Psoas muscle (tissue), 8 donors: ENCODE measurements around the gene CCDC8. TPM values are rescaled to one million over a fixed set of nuclear protein-coding genes. Genes with fewer than 3 reads are reported as not detected.
A peak's percentile ranks its signal among the peaks of the same experiment; 100 is the strongest.
"Not testable (repeated sequence)": the region's sequence is repeated elsewhere in the genome, so short reads cannot be mapped to it uniquely, and the experiment has no call there.

ENCODE experiments used
- ATAC-seq, 4 donors: fragments of 200-7000 bp; cut with Tn5 transposase; one replicate each; pipeline ENCODE4 v1.9.1; 2020; ENCODE audit warnings: moderate library complexity in 3 of 4, mild to moderate bottlenecking in 2 of 4
- DNase-seq, 2 donors: peaks; one replicate each; pipeline ENCODE4 v3.0.0-alpha.2; 2020
- H3K27ac ChIP-seq: fragments of 200-600 bp; one replicate; pipeline ENCODE4 v1.8.0; 2022
- H3K27me3 ChIP-seq, 3 donors: fragments of 200-600 bp in 1 of 3; one replicate each; pipeline versions ENCODE4 v1.6.1 to v1.8.0; 2013 to 2022; ENCODE audit warnings: low read length in 2 of 3, mild to moderate bottlenecking in 2 of 3, moderate library complexity in 1 of 3; ENCODE audit not compliant: insufficient read depth in 3 of 3
- H3K36me3 ChIP-seq, 2 donors: fragments of 200-600 bp in 1 of 2; one replicate each; pipeline versions ENCODE4 v1.6.1 to v1.8.0; 2013 to 2022; ENCODE audit warnings: low read depth in 1 of 2, mild to moderate bottlenecking in 1 of 2, moderate library complexity in 1 of 2; ENCODE audit not compliant: insufficient read depth in 1 of 2
- H3K4me1 ChIP-seq: fragments of 200-600 bp; one replicate; pipeline ENCODE4 v1.8.0; 2022
- H3K4me3 ChIP-seq: fragments of 200-600 bp; one replicate; pipeline ENCODE4 v1.8.0; 2022; ENCODE audit warnings: mild to moderate bottlenecking
- H3K9me3 ChIP-seq: fragments of 200-600 bp; one replicate; pipeline ENCODE4 v1.8.0; 2022
- WGBS, 3 donors: extraction: QIAGEN DNeasy Blood & Tissue Kit; methylation state at CpG; one replicate each; pipeline versions ENCODE4 v1.1.6 to v1.1.7; 2013; 5-methylcytosine and 5-hydroxymethylcytosine counted together
- intact Hi-C, 2 donors: fragments of 100-400 bp; cut with DNase I; formaldehyde crosslinking; loops; one replicate each; pipeline versions ENCODE4 v1.11.0 to v1.14.2; 2022
- polyA plus RNA-seq, 3 donors: library from polyadenylated mRNA; stranded (reverse); fragments of 200-250 nt; gene quantifications; one replicate each; pipeline ENCODE4 v1.2.3, GENCODE V29; 2013
- total RNA-seq, 4 donors: library from RNA; stranded (reverse); fragmentation: NEBNext Ultra II Directional in 2 of 4; extraction: Animal tissue kit (Norgen Biotek cat#: 25700) in 2 of 4; gene quantifications; one replicate each; pipeline versions ENCODE4 v1.2.1 to v1.2.4, GENCODE V29; 2021 to 2023
- TF ChIP-seq, protein P1 (sequence below): fragments of 200-600 bp; IDR thresholded peaks from one replicate; pipeline ENCODE4 v1.8.0; 2022; ENCODE audit warnings: antibody characterized with exemption
- donor health status: healthy with polysubstance abuse.
- donor health status: DM: no; HTN: no; CAD: no; lungs with moderate emphysema.
- donor health status: Bipolar disorder and iron deficiency.
- donor health status: healthy.
- donor health status: DM: yes; HTN: yes; CAD: no.
- donor health status: DM: no; HTN: no; CAD: no.
- donor health status: DM: no; HTN: no; CAD: no.
- donor health status: DM: yes; HTN: yes; CAD: no.

The CCDC8 gene
- total and polyA plus RNA-seq, 7 donors: 0.51 to 7.0 (median 1.6) TPM

DNA sequence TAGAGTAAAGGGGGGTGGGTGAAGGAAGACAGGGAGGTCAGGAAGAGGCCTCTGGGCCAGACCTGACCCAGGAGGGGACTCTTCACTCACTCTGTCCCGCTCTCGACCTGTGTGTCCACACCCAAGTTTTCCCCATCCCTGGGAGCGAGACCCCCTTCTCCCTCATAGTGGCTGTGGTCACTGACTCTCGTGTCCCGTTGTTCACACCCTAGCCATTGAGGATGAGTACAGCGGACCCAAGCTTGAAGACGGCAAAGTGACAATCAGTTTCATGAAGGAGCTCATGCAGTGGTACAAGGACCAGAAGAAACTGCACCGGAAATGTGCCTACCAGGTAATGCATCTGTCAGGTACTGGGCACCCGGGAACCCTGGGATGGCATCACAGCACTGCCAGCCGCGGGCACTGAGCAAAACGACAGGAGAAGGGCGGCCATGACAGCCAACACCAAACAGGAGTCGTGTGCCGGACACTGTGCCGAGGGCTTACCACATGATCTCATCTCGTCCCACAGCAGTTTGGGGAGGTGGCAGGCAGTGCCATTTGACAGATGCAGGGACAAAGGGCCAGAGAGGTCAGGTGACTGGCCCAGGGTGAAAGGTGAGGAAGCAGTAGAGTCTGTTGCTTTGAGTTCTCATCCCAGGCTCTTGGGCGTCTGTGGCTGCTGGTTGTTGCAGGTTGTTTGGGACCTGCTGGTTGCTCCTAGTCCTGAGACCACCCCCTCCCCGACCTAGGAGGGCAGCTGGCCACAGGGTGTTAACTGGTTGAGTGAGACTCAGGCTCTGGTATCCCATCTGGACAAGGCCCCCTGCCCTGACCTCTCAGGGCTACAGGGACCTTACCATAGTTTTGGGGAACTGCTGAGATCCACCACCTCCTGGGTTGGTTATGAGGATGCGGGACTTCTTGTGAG is 36.9 kb downstream of the CCDC8 start:
- intact Hi-C loops: no loop called here
- TF ChIP-seq, protein P1, sequence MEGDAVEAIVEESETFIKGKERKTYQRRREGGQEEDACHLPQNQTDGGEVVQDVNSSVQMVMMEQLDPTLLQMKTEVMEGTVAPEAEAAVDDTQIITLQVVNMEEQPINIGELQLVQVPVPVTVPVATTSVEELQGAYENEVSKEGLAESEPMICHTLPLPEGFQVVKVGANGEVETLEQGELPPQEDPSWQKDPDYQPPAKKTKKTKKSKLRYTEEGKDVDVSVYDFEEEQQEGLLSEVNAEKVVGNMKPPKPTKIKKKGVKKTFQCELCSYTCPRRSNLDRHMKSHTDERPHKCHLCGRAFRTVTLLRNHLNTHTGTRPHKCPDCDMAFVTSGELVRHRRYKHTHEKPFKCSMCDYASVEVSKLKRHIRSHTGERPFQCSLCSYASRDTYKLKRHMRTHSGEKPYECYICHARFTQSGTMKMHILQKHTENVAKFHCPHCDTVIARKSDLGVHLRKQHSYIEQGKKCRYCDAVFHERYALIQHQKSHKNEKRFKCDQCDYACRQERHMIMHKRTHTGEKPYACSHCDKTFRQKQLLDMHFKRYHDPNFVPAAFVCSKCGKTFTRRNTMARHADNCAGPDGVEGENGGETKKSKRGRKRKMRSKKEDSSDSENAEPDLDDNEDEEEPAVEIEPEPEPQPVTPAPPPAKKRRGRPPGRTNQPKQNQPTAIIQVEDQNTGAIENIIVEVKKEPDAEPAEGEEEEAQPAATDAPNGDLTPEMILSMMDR: no peak
- Histone ChIP-seq H3K4me3 (no peak overlapping the region), H3K27ac (peak overlapping the region; percentile 27), H3K9me3 (no peaks in the 10 kb centered on the region), H3K27me3 (no peaks in the 10 kb centered on the region), H3K36me3 (peaks cover 0 to 25% of the 10 kb centered on the region in 2 donors), H3K4me1 (peaks cover 51% of the 10 kb centered on the region)
- ATAC-seq: no peak
- WGBS, 3 donors: 81 to 90% (median 86%) methylated on average over 20 of the region's 20 CpGs
- no peak for DNase-seq

DNA sequence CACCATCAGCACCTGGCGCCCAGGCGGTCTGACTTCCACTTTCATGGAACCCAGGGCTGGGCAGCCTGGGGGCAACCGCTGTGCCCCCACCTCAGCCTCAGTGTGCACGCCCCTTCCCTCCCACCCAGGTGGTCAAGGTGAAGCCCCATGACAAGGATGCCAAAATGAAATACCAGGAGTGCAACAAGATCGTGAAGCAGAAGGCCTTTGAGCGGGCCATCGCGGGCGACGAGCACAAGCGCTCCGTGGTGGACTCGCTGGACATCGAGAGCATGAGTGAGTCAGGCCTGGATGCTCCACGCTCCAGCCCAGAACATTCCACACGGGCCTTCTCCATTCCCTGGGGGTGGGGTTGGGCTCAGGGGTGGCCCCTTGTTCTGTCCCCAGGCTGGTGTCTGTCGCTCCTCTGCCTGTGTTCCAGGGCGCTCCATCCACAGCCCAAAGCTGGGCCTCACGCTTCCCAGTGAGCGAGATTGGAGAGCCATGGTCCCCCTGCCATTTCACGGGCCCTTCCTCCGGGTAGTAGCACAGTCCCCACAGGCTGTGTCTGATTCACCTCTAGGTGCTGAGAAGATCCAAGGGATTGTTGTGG is 37.8 kb downstream of the CCDC8 start:
- H3K4me3 ChIP-seq, H3K27me3 ChIP-seq, intact Hi-C loops, H3K9me3 ChIP-seq, H3K27ac ChIP-seq, ATAC-seq, DNase-seq: not testable (repeated sequence)
- peaks cover 51% of the 10 kb centered on the region for H3K4me1 ChIP-seq
- peaks cover 0 to 22% of the 10 kb centered on the region in 2 donors for H3K36me3 ChIP-seq
- 92 to 95% (median 93%) methylated on average over 20 to 22 of the region's 22 CpGs for WGBS, 3 donors

DNA sequence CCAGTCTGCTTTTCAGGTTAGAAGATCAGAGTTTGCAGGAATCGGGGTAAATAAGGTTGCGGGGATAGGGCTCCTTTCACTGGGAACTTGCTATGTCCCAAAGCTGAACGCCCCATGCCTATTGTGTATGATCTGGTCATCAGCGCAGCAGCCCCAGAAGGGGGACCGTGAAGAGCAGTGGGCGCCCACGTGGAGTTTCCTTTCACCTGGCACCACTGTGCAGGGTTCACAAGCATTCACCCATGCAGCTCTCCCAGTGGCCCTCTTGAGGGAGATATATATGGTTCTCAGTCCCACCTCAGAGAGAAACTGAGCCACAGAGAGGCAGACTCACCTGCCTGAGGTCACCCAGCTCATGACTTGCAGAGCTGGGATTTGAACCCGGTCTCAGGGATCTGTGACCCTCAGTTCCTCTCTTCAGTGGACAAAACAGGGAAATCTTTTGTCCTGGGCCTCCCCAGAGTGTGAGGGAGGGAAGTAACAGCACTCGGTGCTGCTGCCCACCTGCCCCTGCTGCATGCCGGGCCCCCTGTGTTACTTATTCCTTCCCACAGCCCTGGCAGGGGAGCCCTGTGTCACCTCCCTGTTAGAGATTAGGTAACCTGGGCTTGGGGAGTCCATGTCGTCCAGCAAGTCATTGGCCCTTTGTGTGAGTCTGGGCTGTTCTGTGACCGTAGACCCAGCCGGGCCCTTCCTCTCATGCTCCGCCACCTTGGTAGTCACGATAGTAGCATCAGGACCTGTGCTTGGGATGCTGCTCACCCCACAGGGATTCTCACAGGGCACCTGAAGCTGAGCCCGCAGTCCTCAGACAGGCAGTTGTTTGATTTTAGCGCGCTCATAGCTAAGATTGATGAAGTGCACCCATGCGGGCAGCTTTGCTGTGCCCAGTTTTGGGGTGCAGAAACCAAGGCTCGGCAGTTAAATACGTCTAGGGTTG is 38.6 kb downstream of the CCDC8 start:
- peaks cover 0 to 22% of the 10 kb centered on the region in 2 donors for H3K36me3 ChIP-seq
- H3K9me3 ChIP-seq: no peaks in the 10 kb centered on the region
- DNase-seq (no peak), ATAC-seq (no peak)
- H3K4me3 ChIP-seq: no peak overlapping the region
- H3K4me1 ChIP-seq: peaks cover 47% of the 10 kb centered on the region
- intact Hi-C loops: no loop called here
- H3K27ac ChIP-seq: peak overlapping the region; percentile 75
- TF ChIP-seq, protein P1: no peak
- 87 to 93% (median 89%) methylated on average over 21 of the region's 21 CpGs for WGBS, 3 donors
- no peaks in the 10 kb centered on the region for H3K27me3 ChIP-seq

DNA sequence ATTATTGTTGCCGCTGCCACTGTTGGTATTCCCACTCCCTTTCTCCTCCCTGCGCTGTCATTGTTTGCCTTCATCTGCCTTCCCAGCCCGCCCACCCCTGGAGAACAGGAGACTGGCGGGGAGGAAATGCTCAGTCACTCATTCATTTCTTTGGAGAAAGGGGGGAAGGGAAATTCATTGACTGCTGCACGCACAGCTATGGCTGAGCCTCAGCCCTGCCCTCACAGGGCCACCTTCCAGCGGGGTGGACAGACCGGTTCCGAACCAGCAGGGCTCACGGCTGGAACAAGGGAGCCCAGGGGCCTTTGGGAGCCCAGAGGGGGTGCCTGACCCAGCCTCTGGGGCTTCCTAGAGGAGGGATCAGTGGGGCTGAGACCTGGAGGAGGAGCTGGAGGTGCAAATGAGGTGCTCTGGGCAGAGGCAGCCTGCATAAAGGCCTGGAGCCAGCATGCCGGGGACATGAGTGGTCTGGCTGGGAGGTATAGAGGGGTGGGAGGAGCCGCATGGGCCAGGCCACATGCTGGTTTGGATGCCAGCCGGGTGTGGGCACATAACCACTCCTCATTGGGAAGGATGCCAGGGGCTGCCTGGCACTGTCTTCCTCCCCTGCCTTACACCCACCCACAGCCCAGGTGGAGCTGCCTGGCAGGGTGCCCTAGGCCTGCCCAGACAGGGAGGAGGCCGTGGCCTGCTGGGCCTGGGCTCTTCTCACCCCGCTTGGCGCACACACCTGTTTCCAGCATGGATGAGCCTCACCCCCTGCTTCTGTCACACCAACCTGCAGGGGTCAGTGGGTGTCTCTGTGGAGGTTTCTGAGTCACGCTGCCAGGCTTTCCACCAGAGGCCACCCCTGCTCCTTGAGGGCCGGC is 39.6 kb downstream of the CCDC8 start:
- DNase-seq (peak; percentile 69 to 80), ATAC-seq (peak; percentile 78 to 90 (median 83))
- Histone ChIP-seq H3K4me1 (peaks cover 36% of the 10 kb centered on the region), H3K9me3 (no peaks in the 10 kb centered on the region), H3K36me3 (peaks cover 0 to 25% of the 10 kb centered on the region in 2 donors), H3K4me3 (no peak overlapping the region), H3K27me3 (no peaks in the 10 kb centered on the region), H3K27ac (peak overlapping the region; percentile 75)
- WGBS, 3 donors: 53 to 57% (median 55%) methylated on average over 16 to 17 of the region's 17 CpGs
- intact Hi-C loops: no loop called here
- TF ChIP-seq, protein P1: no peak
